Peyer's patch (tissue), 4 donors: Measurements from ENCODE around the gene RSPH9. TPM values are rescaled to one million over a fixed set of nuclear protein-coding genes. Genes with fewer than 3 reads are reported as not detected.
"Not testable (repeated sequence)": the region's sequence is repeated elsewhere in the genome, so short reads cannot be mapped to it uniquely, and the experiment has no call there.

Source experiments
- DNase-seq, 3 donors: peaks; one replicate each; pipeline ENCODE4 v3.0.0-alpha.2; 2017 to 2019
- H3K27ac ChIP-seq, 4 donors: fragments of 200-600 bp; sonication (generic); one replicate each; pipeline ENCODE4 v1.5.1; 2016 to 2019
- H3K27me3 ChIP-seq, 2 donors: fragments of 200-600 bp; sonication (generic); one replicate each; pipeline ENCODE4 v1.5.1; 2019
- H3K36me3 ChIP-seq, 3 donors: fragments of 200-600 bp; sonication (generic); one replicate each; pipeline ENCODE4 v1.5.1; 2016 to 2019
- H3K4me1 ChIP-seq, 4 donors: fragments of 200-600 bp; sonication (generic); one replicate each; pipeline ENCODE4 v1.5.1; 2016 to 2019
- H3K4me3 ChIP-seq, 4 donors: fragments of 200-600 bp; sonication (generic); 1 replicate in 3 of 4; 2 replicates in 1 of 4; pipeline ENCODE4 v1.5.1; 2016 to 2019; ENCODE audit warnings: mild to moderate bottlenecking in 1 of 4
- H3K9me3 ChIP-seq, 4 donors: fragments of 200-600 bp; sonication (generic); one replicate each; pipeline ENCODE4 v1.5.1; 2016 to 2019; ENCODE audit warnings: mild to moderate bottlenecking in 1 of 4
- CTCF ChIP-seq, 6 experiments: fragments of 450-650 bp in 4 of 6; fragments of 200-600 bp in 2 of 6; sonication (generic) in 1 of 6; IDR thresholded peaks; one replicate each; pipeline ENCODE4 v1.5.1; 2017 to 2019; ENCODE audit warnings: antibody characterized with exemption in 6 of 6, mild to moderate bottlenecking in 3 of 6, moderate library complexity in 1 of 6
- POLR2A ChIP-seq, 2 donors: fragments of 450-650 bp; IDR thresholded peaks; one replicate each; pipeline ENCODE4 v1.5.1; 2017; ENCODE audit warnings: antibody characterized with exemption in 2 of 2, mild to moderate bottlenecking in 2 of 2, moderate library complexity in 2 of 2
- total RNA-seq, 4 donors: library from RNA; depleted of rRNA; stranded (reverse); fragments of >200 nt; gene quantifications; one replicate each; pipeline ENCODE4 v1.1.0, GENCODE V29; 2016

RSPH9 gene
- total RNA-seq, 4 donors from 2014 or later: 1.7 TPM; not detected in 3

- H3K4me3 ChIP-seq: peak overlapping the region; percentile 84 to 99 (median 96)
- peaks cover 0 to 17% (median 0%) of the 10 kb centered on the region in 3 donors for H3K36me3 ChIP-seq
- H3K27me3 ChIP-seq: no peaks in the 10 kb centered on the region
- no peaks in the 10 kb centered on the region for H3K9me3 ChIP-seq
- TF ChIP-seq POLR2A (IDR thresholded peaks at IDR 0.05) (peak; percentile 31 to 70), CTCF (IDR thresholded peaks at IDR 0.05) (peak in 1 of 6 experiments; percentile 4)
- peaks cover 0 to 35% (median 3%) of the 10 kb centered on the region in 4 donors for H3K4me1 ChIP-seq
- peak; percentile 91 to 97 (median 94) for DNase-seq
- H3K27ac ChIP-seq: peak overlapping the region; percentile 91 to 99 (median 96)
Measured at GRCh38 chr6:43629505-43630300, 15.1 kb upstream of the RSPH9 start.

- TF ChIP-seq POLR2A (IDR thresholded peaks at IDR 0.05) (no peak), CTCF (IDR thresholded peaks at IDR 0.05) (no peak)
- Histone ChIP-seq H3K9me3 (no peaks in the 10 kb centered on the region), H3K36me3 (peaks cover 0 to 3% (median 0%) of the 10 kb centered on the region in 3 donors), H3K27ac (peak overlapping the region in 1 of 4 donors; percentile 19), H3K27me3 (no peaks in the 10 kb centered on the region), H3K4me1 (peaks cover 0 to 43% (median 3%) of the 10 kb centered on the region in 4 donors), H3K4me3 (no peak overlapping the region)
- DNase-seq: no peak
Measured at GRCh38 chr6:43630980-43631619, 13.7 kb upstream of the RSPH9 start.

- H3K9me3 ChIP-seq, H3K4me3 ChIP-seq, H3K36me3 ChIP-seq, DNase-seq, H3K27me3 ChIP-seq: not testable (repeated sequence)
- peaks cover 0 to 48% (median 15%) of the 10 kb centered on the region in 4 donors for H3K4me1 ChIP-seq
- peak overlapping the region in 1 of 4 donors; percentile 18 for H3K27ac ChIP-seq
Measured at GRCh38 chr6:43633002-43633401, 11.8 kb upstream of the RSPH9 start.

GRCh38 chr6:43634702-43635303 lies 10.0 kb upstream of the RSPH9 start:
- Histone ChIP-seq H3K9me3 (no peaks in the 10 kb centered on the region), H3K36me3 (peaks cover 0 to 22% (median 0%) of the 10 kb centered on the region in 3 donors), H3K4me1 (peaks cover 0 to 58% (median 20%) of the 10 kb centered on the region in 4 donors), H3K4me3 (no peak overlapping the region), H3K27ac (peak overlapping the region in 2 of 4 donors; percentile 88 to 89), H3K27me3 (no peaks in the 10 kb centered on the region)
- TF ChIP-seq CTCF (IDR thresholded peaks at IDR 0.05) (no peak), POLR2A (IDR thresholded peaks at IDR 0.05) (no peak)
- no peak for DNase-seq

- peak within 1 kb of the TSS; percentile 84 to 89 (median 86) for H3K27ac ChIP-seq
- H3K9me3 ChIP-seq: no peaks in the 10 kb centered on the region
- no peaks in the 10 kb centered on the region for H3K27me3 ChIP-seq
- peaks cover 0 to 30% (median 0%) of the 10 kb centered on the region in 3 donors for H3K36me3 ChIP-seq
- DNase-seq: peak; percentile 85 to 93 (median 91)
- H3K4me3 ChIP-seq: peak within 1 kb of the TSS; percentile 71 to 84 (median 72)
- H3K4me1 ChIP-seq: peaks cover 0 to 52% (median 17%) of the 10 kb centered on the region in 4 donors
- TF ChIP-seq CTCF (IDR thresholded peaks at IDR 0.05) (no peak), POLR2A (IDR thresholded peaks at IDR 0.05) (peak; percentile 67 to 78)
Measured at GRCh38 chr6:43635387-43636307, 9.2 kb upstream of the RSPH9 start, which contains the start of gene MAD2L1BP. Gene MAD2L1BP (plus strand): TSS chr6:43635840. CDS start chr6:43635876, 36 bp downstream.
